ENCODE measurements around the gene SMPD1. TPM values are rescaled to one million over a fixed set of nuclear protein-coding genes. Genes with fewer than 3 reads are reported as not detected.

SMPD1 gene
- total RNA-seq, 1 experiment from 2014 or later, result 2.8 TPM

DNA sequence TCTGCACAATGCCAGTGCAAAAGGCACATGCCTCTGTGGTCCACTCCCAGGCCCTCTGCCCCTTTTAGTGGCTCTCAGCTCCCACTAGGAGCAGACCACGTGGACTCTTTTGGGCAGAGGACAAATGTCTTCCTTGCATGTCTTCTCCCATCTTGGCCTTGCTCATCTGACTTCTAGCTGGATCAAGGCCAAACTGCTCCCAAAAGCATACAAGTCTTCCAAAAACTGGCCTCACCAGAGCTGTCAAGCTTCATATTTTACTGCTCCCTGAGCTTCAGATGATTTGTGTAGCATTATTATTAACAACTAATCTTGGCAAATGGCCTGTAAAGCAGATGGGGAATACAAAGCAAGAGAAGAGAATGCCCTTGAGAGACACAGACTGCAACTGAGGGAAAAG, 6.9 kb downstream of the SMPD1 start:
- DNase-seq (ENCODE audit: low read depth, low spot score) (no peak), ATAC-seq (no peak)
- Histone ChIP-seq H2AFZ (ENCODE audit: low read depth, low read length, poor library complexity, severe bottlenecking) (no peak overlapping the region), H4K20me1 (ENCODE audit: insufficient read depth) (no peaks in the 10 kb centered on the region), H3K27ac (ENCODE audit: low read depth, low read length) (no peak overlapping the region), H3K4me3 (replicated peaks in 1 of 2; ENCODE audit: low read depth in 1 of 2, low read length in 2 of 2) (no peak overlapping the region), H3K4me2 (ENCODE audit: low read length) (no peak overlapping the region), H3K9ac (ENCODE audit: low read length) (no peak overlapping the region), H3K36me3 (ENCODE audit: control insufficient read depth in 1 of 2, insufficient read depth in 2 of 2, low read length in 2 of 2) (no peaks in the 10 kb centered on the region), H3K27me3 (ENCODE audit: insufficient read depth, low read length) (no peaks in the 10 kb centered on the region), H3K9me3 (ENCODE audit: control insufficient read depth in 1 of 2, insufficient read depth in 1 of 2, low read depth in 1 of 2, low read length in 2 of 2) (no peaks in the 10 kb centered on the region), H3K79me2 (ENCODE audit: insufficient read depth, low read length) (no peaks in the 10 kb centered on the region), H3K9me2 (ENCODE audit: insufficient read depth) (no peaks in the 10 kb centered on the region), H3K4me1 (ENCODE audit: control insufficient read depth in 1 of 2, insufficient read depth in 2 of 2, low read length in 2 of 2) (peaks cover 4 to 12% of the 10 kb centered on the region in 2 experiments; a peak in 3 of 4 replicates)
- TF ChIP-seq, protein P1, sequence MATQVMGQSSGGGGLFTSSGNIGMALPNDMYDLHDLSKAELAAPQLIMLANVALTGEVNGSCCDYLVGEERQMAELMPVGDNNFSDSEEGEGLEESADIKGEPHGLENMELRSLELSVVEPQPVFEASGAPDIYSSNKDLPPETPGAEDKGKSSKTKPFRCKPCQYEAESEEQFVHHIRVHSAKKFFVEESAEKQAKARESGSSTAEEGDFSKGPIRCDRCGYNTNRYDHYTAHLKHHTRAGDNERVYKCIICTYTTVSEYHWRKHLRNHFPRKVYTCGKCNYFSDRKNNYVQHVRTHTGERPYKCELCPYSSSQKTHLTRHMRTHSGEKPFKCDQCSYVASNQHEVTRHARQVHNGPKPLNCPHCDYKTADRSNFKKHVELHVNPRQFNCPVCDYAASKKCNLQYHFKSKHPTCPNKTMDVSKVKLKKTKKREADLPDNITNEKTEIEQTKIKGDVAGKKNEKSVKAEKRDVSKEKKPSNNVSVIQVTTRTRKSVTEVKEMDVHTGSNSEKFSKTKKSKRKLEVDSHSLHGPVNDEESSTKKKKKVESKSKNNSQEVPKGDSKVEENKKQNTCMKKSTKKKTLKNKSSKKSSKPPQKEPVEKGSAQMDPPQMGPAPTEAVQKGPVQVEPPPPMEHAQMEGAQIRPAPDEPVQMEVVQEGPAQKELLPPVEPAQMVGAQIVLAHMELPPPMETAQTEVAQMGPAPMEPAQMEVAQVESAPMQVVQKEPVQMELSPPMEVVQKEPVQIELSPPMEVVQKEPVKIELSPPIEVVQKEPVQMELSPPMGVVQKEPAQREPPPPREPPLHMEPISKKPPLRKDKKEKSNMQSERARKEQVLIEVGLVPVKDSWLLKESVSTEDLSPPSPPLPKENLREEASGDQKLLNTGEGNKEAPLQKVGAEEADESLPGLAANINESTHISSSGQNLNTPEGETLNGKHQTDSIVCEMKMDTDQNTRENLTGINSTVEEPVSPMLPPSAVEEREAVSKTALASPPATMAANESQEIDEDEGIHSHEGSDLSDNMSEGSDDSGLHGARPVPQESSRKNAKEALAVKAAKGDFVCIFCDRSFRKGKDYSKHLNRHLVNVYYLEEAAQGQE (IDR thresholded peaks at IDR 0.05; ENCODE audit: low read depth), result no peak
- TF ChIP-seq SRF (IDR thresholded peaks at IDR 0.05; ENCODE audit: low read depth), result no peak
- TF ChIP-seq, protein P2, sequence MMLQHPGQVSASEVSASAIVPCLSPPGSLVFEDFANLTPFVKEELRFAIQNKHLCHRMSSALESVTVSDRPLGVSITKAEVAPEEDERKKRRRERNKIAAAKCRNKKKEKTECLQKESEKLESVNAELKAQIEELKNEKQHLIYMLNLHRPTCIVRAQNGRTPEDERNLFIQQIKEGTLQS (IDR thresholded peaks at IDR 0.05), result no peak
- TF ChIP-seq MAX (IDR thresholded peaks at IDR 0.05), result no peak
- TF ChIP-seq ZBTB33 (IDR thresholded peaks at IDR 0.05; ENCODE audit: extremely low read depth, insufficient replicate concordance, low read length), result no peak
- no peak for TF ChIP-seq EGR1 (IDR thresholded peaks at IDR 0.05; ENCODE audit: low read depth)
- no peak for TF ChIP-seq POLR2A (IDR thresholded peaks at IDR 0.05; ENCODE audit: borderline replicate concordance, extremely low read depth, insufficient read depth, insufficient read length)
- no peak for TF ChIP-seq YY1 (IDR thresholded peaks at IDR 0.05; ENCODE audit: extremely low read depth, insufficient replicate concordance, low read depth, low read length)
- TF ChIP-seq EZH2 (IDR thresholded peaks at IDR 0.05), result no peak
- no peak for TF ChIP-seq POLR2AphosphoS5 (IDR thresholded peaks at IDR 0.05; ENCODE audit: low read depth, low read length)
- no peak for TF ChIP-seq ZNF274 (IDR thresholded peaks at IDR 0.05; ENCODE audit: low read depth, low read length)
- no peak for TF ChIP-seq JUND (IDR thresholded peaks at IDR 0.05)
- TF ChIP-seq SIN3A (IDR thresholded peaks at IDR 0.05; ENCODE audit: low read depth), result no peak
- TF ChIP-seq FOSL1 (IDR thresholded peaks at IDR 0.05; ENCODE audit: low read depth), result no peak
- TF ChIP-seq RAD21 (IDR thresholded peaks at IDR 0.05; ENCODE audit: low read depth), result no peak
- no peak for TF ChIP-seq ELF1 (IDR thresholded peaks at IDR 0.05; ENCODE audit: borderline replicate concordance, low read depth)
- no peak for TF ChIP-seq TCF7L2 (IDR thresholded peaks at IDR 0.05; ENCODE audit: borderline replicate concordance, extremely low read depth, insufficient read depth, insufficient read length)
- TF ChIP-seq, protein P3, sequence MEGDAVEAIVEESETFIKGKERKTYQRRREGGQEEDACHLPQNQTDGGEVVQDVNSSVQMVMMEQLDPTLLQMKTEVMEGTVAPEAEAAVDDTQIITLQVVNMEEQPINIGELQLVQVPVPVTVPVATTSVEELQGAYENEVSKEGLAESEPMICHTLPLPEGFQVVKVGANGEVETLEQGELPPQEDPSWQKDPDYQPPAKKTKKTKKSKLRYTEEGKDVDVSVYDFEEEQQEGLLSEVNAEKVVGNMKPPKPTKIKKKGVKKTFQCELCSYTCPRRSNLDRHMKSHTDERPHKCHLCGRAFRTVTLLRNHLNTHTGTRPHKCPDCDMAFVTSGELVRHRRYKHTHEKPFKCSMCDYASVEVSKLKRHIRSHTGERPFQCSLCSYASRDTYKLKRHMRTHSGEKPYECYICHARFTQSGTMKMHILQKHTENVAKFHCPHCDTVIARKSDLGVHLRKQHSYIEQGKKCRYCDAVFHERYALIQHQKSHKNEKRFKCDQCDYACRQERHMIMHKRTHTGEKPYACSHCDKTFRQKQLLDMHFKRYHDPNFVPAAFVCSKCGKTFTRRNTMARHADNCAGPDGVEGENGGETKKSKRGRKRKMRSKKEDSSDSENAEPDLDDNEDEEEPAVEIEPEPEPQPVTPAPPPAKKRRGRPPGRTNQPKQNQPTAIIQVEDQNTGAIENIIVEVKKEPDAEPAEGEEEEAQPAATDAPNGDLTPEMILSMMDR (IDR thresholded peaks at IDR 0.05 in 2 of 3, conservative IDR thresholded peaks at IDR 0.05 in 1 of 3; ENCODE audit: borderline replicate concordance in 1 of 3, insufficient read depth in 1 of 3, low read depth in 2 of 3, low read length in 2 of 3), result no peak
- intact Hi-C loops (cut with micrococcal nuclease), result no loop called here
- POLR2A ChIA-PET, result no interaction called here
- RAD21 ChIA-PET (ENCODE audit: low non-redundant PET in 1 of 2, low total read pairs in 2 of 2, uncharacterized antibody in 2 of 2, unreplicated experiment in 2 of 2), result no interaction called here
- CTCF ChIA-PET, result interaction anchor here (0.9 kb wide), 1 partner anchor 46 kb away, joined by 3 read pairs; no protein-coding TSS in a partner anchor
- BruUV-seq (replicated peaks), result no TSS peak

Measured in HCT116 (cell line).